Spinal cord (tissue), 10 donors: ENCODE results near the gene DCUN1D3. TPM values are rescaled to one million over a fixed set of nuclear protein-coding genes. Genes with fewer than 3 reads are reported as not detected.
A peak's percentile ranks its signal among the peaks of the same experiment; 100 is the strongest.

Experiments
- DNase-seq, 6 donors: peaks; one replicate each; pipeline versions ENCODE4 v3.0.0 to v3.0.0-alpha.2; 2013 to 2015; ENCODE audit warnings: low spot score in 6 of 6, low read depth in 4 of 6
- H3K27ac ChIP-seq: one replicate; pipeline ENCODE4 v1.5.1; 2013; ENCODE audit warnings: low read depth, low read length, control low read depth
- H3K27me3 ChIP-seq: one replicate; pipeline ENCODE4 v1.6.1; 2013; ENCODE audit warnings: low read length; ENCODE audit not compliant: control insufficient read depth, insufficient read depth
- H3K36me3 ChIP-seq: one replicate; pipeline ENCODE4 v1.6.1; 2013; ENCODE audit warnings: low read length; ENCODE audit not compliant: control insufficient read depth, insufficient read depth
- H3K4me1 ChIP-seq: one replicate; pipeline ENCODE4 v1.6.1; 2013; ENCODE audit warnings: low read length; ENCODE audit not compliant: control insufficient read depth, insufficient read depth
- H3K4me3 ChIP-seq: one replicate; pipeline ENCODE4 v1.5.1; 2013; ENCODE audit warnings: low read depth, low read length, control low read depth
- H3K9me3 ChIP-seq: one replicate; pipeline ENCODE4 v1.6.1; 2013; ENCODE audit warnings: low read length; ENCODE audit not compliant: control insufficient read depth, insufficient read depth
- WGBS: methylation state at CpG from one replicate; pipeline ENCODE4 v1.1.5; 2013; ENCODE audit warnings: missing lambda C conversion rate; ENCODE audit not compliant: insufficient coverage; 5-methylcytosine and 5-hydroxymethylcytosine counted together
- polyA plus RNA-seq, 2 donors: library from polyadenylated mRNA; unstranded; fragments of 120-200 nt; gene quantifications; one replicate each; pipeline ENCODE4 v1.2.1, GENCODE V29; 2013; ENCODE audit not compliant: insufficient read length in 2 of 2
- total RNA-seq, 2 donors: library from RNA; depleted of rRNA in 1 of 2; stranded (reverse); fragments of 120-200 nt in 1 of 2; fragments of >200 nt in 1 of 2; gene quantifications; one replicate each; pipeline versions ENCODE4 v1.2.3 to v1.2.4, GENCODE V29; 2013 to 2014
- donor health status: healthy.

The DCUN1D3 gene
- total and polyA plus RNA-seq, 4 donors: 5.9 to 14.0 (median 7.4) TPM

DNA sequence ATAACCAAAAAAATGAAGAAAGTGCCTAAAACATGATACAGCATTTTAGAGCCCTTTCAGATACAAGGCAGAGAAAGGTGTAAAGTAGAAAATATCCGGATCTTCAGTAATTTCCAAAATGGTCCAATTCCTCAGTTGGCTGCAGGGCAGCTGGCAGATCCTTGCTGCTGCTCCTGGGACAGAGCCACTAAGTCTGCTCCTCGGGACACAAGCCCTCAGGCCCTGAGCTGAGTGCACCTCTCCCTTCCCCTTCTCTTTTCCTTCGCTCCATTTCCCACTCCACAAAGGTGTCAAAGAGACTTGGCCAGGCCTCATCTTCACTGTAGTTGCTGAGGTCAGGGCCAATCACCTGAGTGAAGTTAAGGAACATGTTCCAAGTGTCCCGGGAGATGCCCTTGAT is 40.5 kb downstream of the DCUN1D3 start:
- Histone ChIP-seq H3K9me3 (no peaks in the 10 kb centered on the region), H3K4me1 (peaks cover 6% of the 10 kb centered on the region), H3K4me3 (no peak overlapping the region), H3K36me3 (peaks cover 10% of the 10 kb centered on the region), H3K27me3 (no peaks in the 10 kb centered on the region), H3K27ac (no peak overlapping the region)
- peak in 1 of 6 donors; percentile 46 for DNase-seq
- 64% methylated on average over 3 of the region's 4 CpGs for WGBS

DNA sequence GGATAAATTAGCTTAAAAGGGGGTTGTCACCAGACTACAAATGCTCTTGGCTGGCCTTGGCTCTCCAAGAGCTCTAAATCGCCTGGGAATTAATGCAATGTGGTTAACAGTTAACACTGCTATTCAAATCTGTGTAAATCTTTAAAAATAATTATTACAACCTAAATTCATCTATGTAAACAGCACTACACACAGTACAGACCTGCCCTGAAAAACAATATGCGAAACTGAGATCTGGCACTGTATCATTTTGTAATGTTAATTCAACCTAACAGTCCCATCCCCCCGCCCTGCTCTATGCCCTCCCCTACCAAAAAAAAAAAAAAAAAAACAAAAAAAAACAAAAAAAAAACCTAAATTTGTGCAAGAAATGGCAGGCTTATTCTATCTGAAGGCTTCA is 40.9 kb downstream of the DCUN1D3 start:
- no CpG with 5 or more reads among the region's 3 CpGs for WGBS
- H3K4me1 ChIP-seq: peaks cover 6% of the 10 kb centered on the region
- no peak overlapping the region for H3K27ac ChIP-seq
- no peaks in the 10 kb centered on the region for H3K27me3 ChIP-seq
- no peak for DNase-seq
- H3K9me3 ChIP-seq: no peaks in the 10 kb centered on the region
- peaks cover 10% of the 10 kb centered on the region for H3K36me3 ChIP-seq
- H3K4me3 ChIP-seq: no peak overlapping the region

DNA sequence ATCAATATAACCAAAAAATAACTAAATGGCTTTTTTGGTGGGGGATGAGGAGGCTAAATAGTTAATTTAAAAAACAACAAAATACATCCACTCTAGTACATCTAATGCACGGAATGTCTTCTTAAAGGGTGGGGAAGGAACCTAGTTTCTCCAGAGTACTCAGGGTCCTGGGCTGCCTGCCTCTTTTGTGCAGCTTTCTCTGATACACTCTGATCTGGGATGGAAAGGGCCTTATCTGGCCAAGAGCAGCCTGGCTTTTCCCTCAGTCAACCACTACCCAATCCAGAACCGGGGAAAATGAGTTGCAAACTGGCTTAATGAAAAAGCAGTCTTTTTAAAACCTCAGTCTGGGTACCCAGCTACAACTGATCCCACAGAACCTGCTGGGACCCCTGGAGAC is 42.9 kb downstream of the DCUN1D3 start:
- Histone ChIP-seq H3K27me3 (no peaks in the 10 kb centered on the region), H3K36me3 (peaks cover 9% of the 10 kb centered on the region)

GRCh38 chr16:20854963-20855362 is 45.2 kb downstream of the DCUN1D3 start:
- Histone ChIP-seq H3K9me3 (no peaks in the 10 kb centered on the region), H3K4me1 (peaks cover 8% of the 10 kb centered on the region), H3K27me3 (no peaks in the 10 kb centered on the region), H3K27ac (no peak overlapping the region), H3K36me3 (peaks cover 6% of the 10 kb centered on the region), H3K4me3 (no peak overlapping the region)
- WGBS: no CpG with 5 or more reads among the region's 2 CpGs
- DNase-seq: no peak

More for the DNA sequence above, 42.9 kb downstream of the DCUN1D3 start:
- Histone ChIP-seq H3K9me3 (no peaks in the 10 kb centered on the region), H3K4me1 (peaks cover 6% of the 10 kb centered on the region), H3K27ac (no peak overlapping the region), H3K4me3 (no peak overlapping the region)
- DNase-seq: no peak
- 80% methylated on average over 1 of the region's 2 CpGs for WGBS

DNA sequence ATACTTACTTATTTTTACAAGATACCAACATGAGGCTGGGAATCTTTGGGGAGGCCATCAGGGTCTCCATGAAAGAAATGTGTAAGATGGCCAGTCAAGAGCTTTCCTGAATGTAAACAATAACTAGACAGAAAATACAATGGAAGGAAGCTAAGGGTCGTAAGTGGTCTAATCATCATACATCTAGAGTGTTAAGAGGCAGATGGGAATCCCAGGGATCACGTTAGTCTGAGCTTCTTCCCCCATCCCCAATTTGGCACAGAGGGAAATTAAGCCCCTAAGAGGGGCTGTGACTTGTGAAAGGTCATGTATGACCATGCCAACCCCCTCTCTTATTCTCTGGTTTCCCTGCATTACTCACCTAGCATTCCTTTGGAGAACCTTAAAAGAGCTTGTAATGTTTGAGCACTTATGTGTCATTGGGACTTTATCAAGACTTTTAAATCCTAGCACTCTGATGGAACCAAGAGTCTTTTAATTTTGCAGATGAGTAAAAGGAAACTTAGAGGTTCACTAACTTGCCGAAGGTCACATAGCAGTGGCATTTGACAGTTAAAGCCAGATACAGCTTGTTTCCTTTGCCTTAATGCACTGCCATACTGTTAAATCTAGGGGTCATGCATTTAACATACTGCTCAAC is 46.1 kb downstream of the DCUN1D3 start:
- WGBS: no CpG with 5 or more reads among the region's 3 CpGs
- Histone ChIP-seq H3K36me3 (peaks cover 6% of the 10 kb centered on the region), H3K27me3 (no peaks in the 10 kb centered on the region), H3K4me1 (peaks cover 4% of the 10 kb centered on the region), H3K27ac (no peak overlapping the region), H3K4me3 (no peak overlapping the region), H3K9me3 (no peaks in the 10 kb centered on the region)
- no peak for DNase-seq

- no peaks in the 10 kb centered on the region for H3K27me3 ChIP-seq
- H3K9me3 ChIP-seq: no peaks in the 10 kb centered on the region
- no peak overlapping the region for H3K4me3 ChIP-seq
- 97% methylated on average over 3 of the region's 5 CpGs for WGBS
- H3K36me3 ChIP-seq: peaks cover 6% of the 10 kb centered on the region
- peaks cover 4% of the 10 kb centered on the region for H3K4me1 ChIP-seq
- H3K27ac ChIP-seq: no peak overlapping the region
- DNase-seq: no peak
Measured at GRCh38 chr16:20853143-20853542, 47.0 kb downstream of the DCUN1D3 start.

- H3K27ac ChIP-seq: peak overlapping the region; percentile 43
- WGBS: no CpG with 5 or more reads among the region's 2 CpGs
- peak in 1 of 6 donors; percentile 70 for DNase-seq
Measured at GRCh38 chr16:20851601-20852000, 48.6 kb downstream of the DCUN1D3 start.

DNA sequence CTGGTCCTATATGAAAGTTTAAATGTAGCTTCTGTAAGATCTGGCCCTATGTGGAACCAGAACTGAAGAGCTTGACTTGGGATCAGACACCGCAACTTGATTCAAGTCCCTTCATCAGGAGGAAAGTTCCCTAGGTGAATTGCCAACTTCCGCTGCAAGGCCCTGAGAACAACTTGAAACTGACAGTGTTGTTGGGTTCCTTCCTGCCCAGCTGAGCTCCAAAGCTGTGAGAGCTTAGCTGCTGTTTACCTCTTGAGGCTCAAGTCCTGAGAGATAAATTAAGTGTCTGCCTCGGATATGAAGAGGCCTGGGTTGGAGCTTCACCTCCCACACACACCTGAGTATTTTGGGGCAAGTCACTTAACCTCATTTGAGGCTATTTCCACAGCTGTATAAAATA is 49.2 kb downstream of the DCUN1D3 start:
- WGBS: 90% methylated on average over 2 of the region's 3 CpGs
- no peaks in the 10 kb centered on the region for H3K9me3 ChIP-seq
- no peaks in the 10 kb centered on the region for H3K27me3 ChIP-seq
- H3K36me3 ChIP-seq: peaks cover 9% of the 10 kb centered on the region
- no peak overlapping the region for H3K4me3 ChIP-seq
- peaks cover 4% of the 10 kb centered on the region for H3K4me1 ChIP-seq
- DNase-seq: no peak
- peak overlapping the region; percentile 43 for H3K27ac ChIP-seq

More at GRCh38 chr16:20851601-20852000, 48.6 kb downstream of the DCUN1D3 start:
- no peaks in the 10 kb centered on the region for H3K27me3 ChIP-seq
- peaks cover 4% of the 10 kb centered on the region for H3K4me1 ChIP-seq
- no peak overlapping the region for H3K4me3 ChIP-seq
- peaks cover 9% of the 10 kb centered on the region for H3K36me3 ChIP-seq
- no peaks in the 10 kb centered on the region for H3K9me3 ChIP-seq

GRCh38 chr16:20849589-20850390 is 50.4 kb downstream of the DCUN1D3 start:
- no peak overlapping the region for H3K4me3 ChIP-seq
- no peaks in the 10 kb centered on the region for H3K9me3 ChIP-seq
- no CpG with 5 or more reads among the region's 6 CpGs for WGBS
- no peaks in the 10 kb centered on the region for H3K27me3 ChIP-seq
- H3K36me3 ChIP-seq: peaks cover 10% of the 10 kb centered on the region
- no peak overlapping the region for H3K27ac ChIP-seq
- H3K4me1 ChIP-seq: peaks cover 4% of the 10 kb centered on the region
- peak; percentile 53 to 92 (median 68) for DNase-seq

DNA sequence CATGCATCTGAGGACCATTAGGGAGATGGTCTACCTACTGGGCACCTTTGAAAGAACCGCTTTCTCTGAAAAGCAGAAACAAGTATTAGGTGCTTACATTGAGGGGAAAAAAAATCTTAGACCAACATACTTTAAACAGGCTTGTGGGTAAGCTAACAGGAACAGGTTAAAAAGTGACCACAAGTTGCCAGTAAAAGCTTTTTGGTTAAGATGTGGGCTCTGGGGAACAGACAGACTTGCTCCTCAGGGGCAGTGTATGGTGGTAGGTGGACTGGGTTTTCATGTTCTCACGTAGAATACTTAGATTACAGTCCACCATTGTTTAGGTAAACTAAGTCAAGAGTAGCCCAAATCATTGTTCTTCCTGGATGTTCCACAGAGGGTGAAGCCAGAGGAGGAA is 52.6 kb downstream of the DCUN1D3 start:
- Histone ChIP-seq H3K9me3 (no peaks in the 10 kb centered on the region), H3K4me1 (peaks cover 4% of the 10 kb centered on the region), H3K4me3 (no peak overlapping the region), H3K27ac (no peak overlapping the region), H3K36me3 (peaks cover 13% of the 10 kb centered on the region), H3K27me3 (no peaks in the 10 kb centered on the region)
- DNase-seq: no peak
- 80% methylated on average over 1 of the region's 2 CpGs for WGBS
